Uterus (tissue), 4 donors: ENCODE data around the gene SLC35A3. TPM values are rescaled to one million over a fixed set of nuclear protein-coding genes. Genes with fewer than 3 reads are reported as not detected.
"Not testable (repeated sequence)": the region's sequence is repeated elsewhere in the genome, so short reads cannot be mapped to it uniquely, and the experiment has no call there.

ENCODE experiments used
- DNase-seq, 2 donors: peaks; one replicate each; pipeline ENCODE4 v3.0.0-alpha.2; 2019 to 2020
- H3K27ac ChIP-seq, 2 donors: fragments of 200-600 bp; sonication (generic); 1 replicate in 1 of 2; 2 replicates in 1 of 2; pipeline ENCODE4 v1.5.1; 2016 to 2018
- H3K27me3 ChIP-seq, 2 donors: fragments of 200-600 bp; sonication (generic); one replicate each; pipeline ENCODE4 v1.5.1; 2018 to 2019; ENCODE audit warnings: control low read depth in 1 of 2
- H3K36me3 ChIP-seq, 2 donors: fragments of 200-600 bp; sonication (generic); one replicate each; pipeline ENCODE4 v1.5.1; 2019; ENCODE audit warnings: control low read depth in 1 of 2
- H3K4me1 ChIP-seq, 2 donors: fragments of 200-600 bp; sonication (generic); one replicate each; pipeline ENCODE4 v1.5.1; 2018 to 2019; ENCODE audit warnings: control low read depth in 1 of 2
- H3K4me3 ChIP-seq, 2 donors: fragments of 200-600 bp; sonication (generic); 1 replicate in 1 of 2; 2 replicates in 1 of 2; pipeline ENCODE4 v1.5.1; 2018 to 2019; ENCODE audit warnings: mild to moderate bottlenecking in 1 of 2
- H3K9me3 ChIP-seq, 2 donors: fragments of 200-600 bp; sonication (generic); one replicate each; pipeline ENCODE4 v1.5.1; 2019; ENCODE audit warnings: control low read depth in 1 of 2
- POLR2A ChIP-seq, 2 donors: fragments of 450-650 bp; IDR thresholded peaks; one replicate each; pipeline ENCODE4 v1.6.1; 2016; ENCODE audit warnings: antibody characterized with exemption in 2 of 2, mild to moderate bottlenecking in 1 of 2, moderate library complexity in 1 of 2
- intact Hi-C: fragments of 100-400 bp; cut with DNase I; formaldehyde crosslinking; loops from one replicate; pipeline ENCODE4 v1.15.1; 2023; ENCODE audit warnings: low total_unique reads
- total RNA-seq, 4 donors: library from RNA; depleted of rRNA in 3 of 4; stranded (reverse); fragments of >200 nt in 3 of 4; gene quantifications; one replicate each; pipeline versions ENCODE4 v1.1.0 to v1.2.4, GENCODE V29; 2014 to 2023
- TF ChIP-seq, protein P1 (sequence below), 4 experiments: fragments of 200-600 bp in 2 of 4; fragments of 450-650 bp in 2 of 4; sonication (generic) in 2 of 4; IDR thresholded peaks; one replicate each; pipeline ENCODE4 v1.5.1; 2016 to 2019; ENCODE audit warnings: antibody characterized with exemption in 4 of 4, mild to moderate bottlenecking in 2 of 4, moderate library complexity in 1 of 4
- donor health status: DM: yes; HTN: yes; CAD: no.

Gene SLC35A3
- total RNA-seq, 4 donors from 2014 or later, result 6.7 to 65.3 (median 28.8) TPM

GRCh38 chr1:100038660-100039287, 69.0 kb downstream of the SLC35A3 start:
- intact Hi-C loops, result no loop called here
- Histone ChIP-seq H3K4me1 (peaks cover 3 to 6% of the 10 kb centered on the region in 2 donors), H3K9me3 (no peaks in the 10 kb centered on the region), H3K27ac (peak overlapping the region; percentile 96 to 97), H3K36me3 (no peaks in the 10 kb centered on the region), H3K27me3 (no peaks in the 10 kb centered on the region), H3K4me3 (peak overlapping the region; percentile 91 to 97)
- TF ChIP-seq, protein P1, sequence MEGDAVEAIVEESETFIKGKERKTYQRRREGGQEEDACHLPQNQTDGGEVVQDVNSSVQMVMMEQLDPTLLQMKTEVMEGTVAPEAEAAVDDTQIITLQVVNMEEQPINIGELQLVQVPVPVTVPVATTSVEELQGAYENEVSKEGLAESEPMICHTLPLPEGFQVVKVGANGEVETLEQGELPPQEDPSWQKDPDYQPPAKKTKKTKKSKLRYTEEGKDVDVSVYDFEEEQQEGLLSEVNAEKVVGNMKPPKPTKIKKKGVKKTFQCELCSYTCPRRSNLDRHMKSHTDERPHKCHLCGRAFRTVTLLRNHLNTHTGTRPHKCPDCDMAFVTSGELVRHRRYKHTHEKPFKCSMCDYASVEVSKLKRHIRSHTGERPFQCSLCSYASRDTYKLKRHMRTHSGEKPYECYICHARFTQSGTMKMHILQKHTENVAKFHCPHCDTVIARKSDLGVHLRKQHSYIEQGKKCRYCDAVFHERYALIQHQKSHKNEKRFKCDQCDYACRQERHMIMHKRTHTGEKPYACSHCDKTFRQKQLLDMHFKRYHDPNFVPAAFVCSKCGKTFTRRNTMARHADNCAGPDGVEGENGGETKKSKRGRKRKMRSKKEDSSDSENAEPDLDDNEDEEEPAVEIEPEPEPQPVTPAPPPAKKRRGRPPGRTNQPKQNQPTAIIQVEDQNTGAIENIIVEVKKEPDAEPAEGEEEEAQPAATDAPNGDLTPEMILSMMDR (IDR thresholded peaks at IDR 0.05), result no peak
- no peak for TF ChIP-seq POLR2A (IDR thresholded peaks at IDR 0.05)
- peak; percentile 47 to 66 for DNase-seq

- no peaks in the 10 kb centered on the region for H3K27me3 ChIP-seq
- intact Hi-C loops, result no loop called here
- TF ChIP-seq, protein P1 (IDR thresholded peaks at IDR 0.05), result no peak
- no peak for TF ChIP-seq POLR2A (IDR thresholded peaks at IDR 0.05)
- H3K9me3 ChIP-seq, result no peaks in the 10 kb centered on the region
- H3K4me1 ChIP-seq, result peaks cover 3 to 6% of the 10 kb centered on the region in 2 donors
- no peaks in the 10 kb centered on the region for H3K36me3 ChIP-seq
- peak overlapping the region; percentile 96 to 97 for H3K27ac ChIP-seq
- H3K4me3 ChIP-seq, result peak overlapping the region in 1 of 2 donors; percentile 97
- DNase-seq, result no peak
Observed at GRCh38 chr1:100039591-100039990, 69.8 kb downstream of the SLC35A3 start.

DNA sequence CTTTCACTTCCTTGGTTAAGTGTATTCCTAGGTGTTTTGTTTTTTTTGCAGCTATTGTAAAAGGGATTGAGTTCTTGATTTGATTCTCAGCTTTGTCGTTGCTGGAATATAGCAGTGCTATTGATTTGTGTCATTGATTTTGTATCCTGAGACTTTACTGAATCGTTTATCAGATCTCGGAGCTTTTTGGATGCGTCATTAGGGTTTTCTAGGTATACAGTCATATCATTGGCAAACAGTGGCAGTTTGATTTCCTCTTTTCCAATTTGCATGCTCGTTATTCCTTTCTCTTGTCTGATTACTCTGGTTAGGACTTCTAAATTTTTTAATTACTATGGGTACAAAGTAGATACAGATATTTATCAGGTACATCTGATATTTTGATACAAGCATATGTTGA, 75.4 kb downstream of the SLC35A3 start:
- peaks cover 0 to 6% of the 10 kb centered on the region in 2 donors for H3K4me1 ChIP-seq
- no peaks in the 10 kb centered on the region for H3K27me3 ChIP-seq
- no peak for DNase-seq
- H3K4me3 ChIP-seq, result no peak overlapping the region
- TF ChIP-seq, protein P1 (IDR thresholded peaks at IDR 0.05), result no peak
- no peak for TF ChIP-seq POLR2A (IDR thresholded peaks at IDR 0.05)
- H3K36me3 ChIP-seq, result no peaks in the 10 kb centered on the region
- intact Hi-C loops, result no loop called here
- H3K9me3 ChIP-seq, result no peaks in the 10 kb centered on the region
- no peak overlapping the region for H3K27ac ChIP-seq

- H3K27ac ChIP-seq, result not testable (repeated sequence)
Observed at GRCh38 chr1:100047235-100047708, 77.5 kb downstream of the SLC35A3 start.

GRCh38 chr1:100050139-100050538, 80.3 kb downstream of the SLC35A3 start:
- Histone ChIP-seq H3K27ac (no peak overlapping the region), H3K9me3 (no peaks in the 10 kb centered on the region), H3K4me3 (no peak overlapping the region), H3K4me1 (no peaks in the 10 kb centered on the region), H3K27me3 (no peaks in the 10 kb centered on the region), H3K36me3 (no peaks in the 10 kb centered on the region)
- intact Hi-C loops, result no loop called here
- DNase-seq, result no peak
- no peak for TF ChIP-seq POLR2A (IDR thresholded peaks at IDR 0.05)
- TF ChIP-seq, protein P1 (IDR thresholded peaks at IDR 0.05), result no peak

More at GRCh38 chr1:100047235-100047708, 77.5 kb downstream of the SLC35A3 start:
- H3K36me3 ChIP-seq, H3K27me3 ChIP-seq, DNase-seq, H3K9me3 ChIP-seq, intact Hi-C loops, H3K4me3 ChIP-seq, H3K4me1 ChIP-seq: not testable (repeated sequence)
